ENCODE results near the gene PVALB. TPM values are rescaled to one million over a fixed set of nuclear protein-coding genes. Genes with fewer than 3 reads are reported as not detected.

PVALB gene
- total and polyA plus RNA-seq, 9 of the 15 experiments (the other 6 are each of a cell fraction or from before 2014, with no cell fraction given), result not detected

- no peak for TF ChIP-seq ATF1 (CRISPR knock-in tag; IDR thresholded peaks at IDR 0.05)
- TF ChIP-seq ATF1 (tag; IDR thresholded peaks at IDR 0.05), result no peak
- TF ChIP-seq NFE2 (IDR thresholded peaks at IDR 0.05; ENCODE audit: low read depth), result no peak
- no peak for TF ChIP-seq TCF7L2 (IDR thresholded peaks at IDR 0.05; ENCODE audit: low read depth, low read length)
- no peak for TF ChIP-seq POLR2AphosphoS5 (IDR thresholded peaks at IDR 0.05; ENCODE audit: control insufficient read depth, insufficient read depth, low read depth, low read length)
- no peak for TF ChIP-seq TFAM (CRISPR knock-in tag; conservative IDR thresholded peaks at IDR 0.05)
- no peak for TF ChIP-seq MECOM (CRISPR knock-in tag; IDR thresholded peaks at IDR 0.05)
- TF ChIP-seq HNRNPUL1 (IDR thresholded peaks at IDR 0.05; ENCODE audit: low read length), result no peak
- TF ChIP-seq ETS1 (conservative IDR thresholded peaks at IDR 0.05; ENCODE audit: control insufficient read depth, low read depth, low read length), result no peak
Observed at GRCh38 chr22:36768616-36769015, 48.2 kb downstream of the PVALB start (continued).

GRCh38 chr22:36768141-36768540, 48.7 kb downstream of the PVALB start:
- intact Hi-C loops (cut with micrococcal nuclease), result no loop called here
- Histone ChIP-seq H3K27me3 (ENCODE audit: control insufficient read depth in 2 of 2, insufficient read depth in 2 of 2, low read length in 2 of 2) (peaks cover 2 to 80% of the 10 kb centered on the region in 2 experiments; a peak in 4 of 5 replicates), H3K27ac (ENCODE audit: extremely low read depth, low read depth, low read length) (no peak overlapping the region), H4K20me1 (replicated peaks; ENCODE audit: control insufficient read depth, insufficient read depth, low read length) (no peaks in the 10 kb centered on the region), H3K9ac (ENCODE audit: insufficient read depth in 1 of 2, low read depth in 2 of 2, low read length in 2 of 2) (no peak overlapping the region), H3K9me1 (ENCODE audit: control insufficient read depth, insufficient read depth, low read length) (no peaks in the 10 kb centered on the region), H2AFZ (ENCODE audit: low read depth, low read length) (no peak overlapping the region), H3K4me2 (ENCODE audit: insufficient read depth, low read length) (no peak overlapping the region), H3K36me3 (ENCODE audit: control insufficient read depth, insufficient read depth, low read length) (no peaks in the 10 kb centered on the region), H3K9me3 (replicated peaks; ENCODE audit: control insufficient read depth, insufficient read depth, low read depth, low read length) (no peaks in the 10 kb centered on the region), H3K4me3 (no peak overlapping the region), H3K4me1 (replicated peaks in 1 of 2; ENCODE audit: control insufficient read depth in 2 of 2, insufficient read depth in 2 of 2, low read length in 2 of 2) (no peaks in the 10 kb centered on the region), H3K79me2 (ENCODE audit: control insufficient read depth, insufficient read depth, low read length) (no peaks in the 10 kb centered on the region)
- ChIA-PET POLR2A (no interaction called here), CTCF (ENCODE audit: low intra/inter-chr PET ratio) (no interaction called here)
- WGBS (ENCODE audit: insufficient coverage, low coverage, missing lambda C conversion rate), result 0% methylated on average over 5 of the region's 5 CpGs
- no peak for TF ChIP-seq CAMTA2 (CRISPR knock-in tag; conservative IDR thresholded peaks at IDR 0.05)
- no peak for TF ChIP-seq PREB (CRISPR knock-in tag; IDR thresholded peaks at IDR 0.05)
- no peak for TF ChIP-seq SNIP1 (IDR thresholded peaks at IDR 0.05; ENCODE audit: low read depth)
- TF ChIP-seq TBL1XR1 (IDR thresholded peaks at IDR 0.05; ENCODE audit: low read length in 2 of 2), result no peak
- TF ChIP-seq U2AF1 (optimal IDR thresholded peaks at IDR 0.05; ENCODE audit: low read depth, low read length), result no peak
- TF ChIP-seq ZNF175 (CRISPR knock-in tag; IDR thresholded peaks at IDR 0.05; ENCODE audit: low read depth), result no peak
- TF ChIP-seq ZNF79 (CRISPR knock-in tag; IDR thresholded peaks at IDR 0.05; ENCODE audit: low read depth), result no peak
- no peak for ATAC-seq
- BruUV-seq (replicated peaks), result no TSS peak
- no peak for FAIRE-seq
- in situ Hi-C loops (cut with MboI), result no loop called here
- no peak for DNase-seq (ENCODE audit: extremely low read depth in 1 of 4, low spot score in 3 of 4)

Measured in K562 (cell line).